Measurements from ENCODE around the gene MYO15B.

The MYO15B gene

GRCh38 chr17:75542229-75542628 is 45.4 kb upstream of the MYO15B start:
- no peaks in the 10 kb centered on the region for H3K4me1 ChIP-seq (ENCODE audit: insufficient read depth, low read length)
- no peaks in the 10 kb centered on the region for H3K9me3 ChIP-seq (ENCODE audit: insufficient read depth, low read length, severe bottlenecking)
- H3K27me3 ChIP-seq (ENCODE audit: insufficient read depth, low read length, poor library complexity) = no peaks in the 10 kb centered on the region
- H3K79me2 ChIP-seq (ENCODE audit: insufficient read depth, low read length) = no peaks in the 10 kb centered on the region
- TF ChIP-seq EZH2 (IDR thresholded peaks at IDR 0.05; ENCODE audit: borderline replicate concordance, low read depth, low read length, severe bottlenecking) (no peak), CTCF (IDR thresholded peaks at IDR 0.05; ENCODE audit: borderline replicate concordance, extremely low read depth, low read length, poor library complexity, severe bottlenecking) (no peak)
- DNase-seq (no peak), ATAC-seq (ENCODE audit: insufficient read depth, low read depth) (no peak)
- no peak overlapping the region for H3K9ac ChIP-seq (ENCODE audit: low read depth, low read length)
- no peak overlapping the region for H3K27ac ChIP-seq (ENCODE audit: low read length)
- H3K4me3 ChIP-seq (ENCODE audit: low read depth in 1 of 2, low read length in 2 of 2) = no peak overlapping the region
- H4K20me1 ChIP-seq (ENCODE audit: insufficient read depth, low read length) = no peaks in the 10 kb centered on the region
- H3K36me3 ChIP-seq (ENCODE audit: insufficient read depth, low read length) = no peaks in the 10 kb centered on the region
- no peak overlapping the region for H3K4me2 ChIP-seq (ENCODE audit: insufficient read depth, low read length)
- no peak overlapping the region for H2AFZ ChIP-seq (ENCODE audit: low read depth, low read length)

GRCh38 chr17:75542728-75543336 is 44.8 kb upstream of the MYO15B start:
- DNase-seq = no peak
- Histone ChIP-seq H3K9me3 (ENCODE audit: insufficient read depth, low read length, severe bottlenecking) (no peaks in the 10 kb centered on the region), H3K4me1 (ENCODE audit: insufficient read depth, low read length) (no peaks in the 10 kb centered on the region), H2AFZ (ENCODE audit: low read depth, low read length) (no peak overlapping the region), H3K27ac (ENCODE audit: low read length) (no peak overlapping the region), H3K79me2 (ENCODE audit: insufficient read depth, low read length) (no peaks in the 10 kb centered on the region), H3K27me3 (ENCODE audit: insufficient read depth, low read length, poor library complexity) (no peaks in the 10 kb centered on the region), H3K4me3 (ENCODE audit: low read depth in 1 of 2, low read length in 2 of 2) (no peak overlapping the region), H3K9ac (ENCODE audit: low read depth, low read length) (no peak overlapping the region), H3K4me2 (ENCODE audit: insufficient read depth, low read length) (no peak overlapping the region), H4K20me1 (ENCODE audit: insufficient read depth, low read length) (no peaks in the 10 kb centered on the region), H3K36me3 (ENCODE audit: insufficient read depth, low read length) (no peaks in the 10 kb centered on the region)
- ATAC-seq (ENCODE audit: insufficient read depth, low read depth) = no peak
- TF ChIP-seq EZH2 (IDR thresholded peaks at IDR 0.05; ENCODE audit: borderline replicate concordance, low read depth, low read length, severe bottlenecking) (no peak), CTCF (IDR thresholded peaks at IDR 0.05; ENCODE audit: borderline replicate concordance, extremely low read depth, low read length, poor library complexity, severe bottlenecking) (no peak)

DNA sequence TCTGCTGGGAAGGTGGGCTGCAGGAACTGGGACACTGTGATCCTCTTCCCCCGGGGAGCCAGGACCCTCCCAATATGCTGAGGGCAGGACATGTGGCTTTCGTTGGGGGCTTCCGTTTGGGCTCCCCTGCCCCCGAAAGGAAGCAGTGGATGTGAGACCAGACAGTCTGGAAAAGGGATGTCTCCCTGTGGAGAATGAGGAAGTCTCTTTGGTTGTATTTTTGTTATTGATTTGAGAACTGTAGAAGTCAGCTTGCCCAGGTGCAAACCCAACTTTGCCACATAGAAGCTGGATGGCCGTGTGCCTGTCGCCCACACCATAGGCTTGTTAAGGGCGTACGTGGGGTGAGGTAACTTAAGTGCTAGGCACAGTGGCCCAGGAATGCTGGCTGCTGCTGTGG is 43.4 kb upstream of the MYO15B start:
- no peaks in the 10 kb centered on the region for H4K20me1 ChIP-seq (ENCODE audit: insufficient read depth, low read length)
- no peak for ATAC-seq (ENCODE audit: insufficient read depth, low read depth)
- no peak overlapping the region for H3K4me3 ChIP-seq (ENCODE audit: low read depth in 1 of 2, low read length in 2 of 2)
- DNase-seq = no peak
- no peaks in the 10 kb centered on the region for H3K27me3 ChIP-seq (ENCODE audit: insufficient read depth, low read length, poor library complexity)
- TF ChIP-seq EZH2 (IDR thresholded peaks at IDR 0.05; ENCODE audit: borderline replicate concordance, low read depth, low read length, severe bottlenecking) (no peak), CTCF (IDR thresholded peaks at IDR 0.05; ENCODE audit: borderline replicate concordance, extremely low read depth, low read length, poor library complexity, severe bottlenecking) (no peak)
- H2AFZ ChIP-seq (ENCODE audit: low read depth, low read length) = no peak overlapping the region
- H3K27ac ChIP-seq (ENCODE audit: low read length) = no peak overlapping the region
- no peak overlapping the region for H3K4me2 ChIP-seq (ENCODE audit: insufficient read depth, low read length)
- H3K36me3 ChIP-seq (ENCODE audit: insufficient read depth, low read length) = no peaks in the 10 kb centered on the region
- no peaks in the 10 kb centered on the region for H3K4me1 ChIP-seq (ENCODE audit: insufficient read depth, low read length)
- H3K79me2 ChIP-seq (ENCODE audit: insufficient read depth, low read length) = no peaks in the 10 kb centered on the region
- H3K9me3 ChIP-seq (ENCODE audit: insufficient read depth, low read length, severe bottlenecking) = no peaks in the 10 kb centered on the region
- no peak overlapping the region for H3K9ac ChIP-seq (ENCODE audit: low read depth, low read length)
